T-helper 2 cell treated with Interferon-gamma antibody and Interleukin-4, amounts not matched to agents 100 ng/mL and 5 ng/mL, for 36 hours (primary cell): ENCODE results near the gene ZC3H11A. TPM values are rescaled to one million over a fixed set of nuclear protein-coding genes. Genes with fewer than 3 reads are reported as not detected.
"Not testable (repeated sequence)": the region's sequence is repeated elsewhere in the genome, so short reads cannot be mapped to it uniquely, and the experiment has no call there.

Source experiments
- intact Hi-C: fragments of 100-400 bp; cut with micrococcal nuclease; formaldehyde crosslinking; loops from one replicate; pipeline ENCODE4 v1.15.1; 2023
- total RNA-seq: library from RNA; stranded (reverse); gene quantifications from 2 replicates; pipeline ENCODE4 v1.2.3, GENCODE V29; 2022

Gene ZC3H11A
- total RNA-seq = 76.3 and 80.8 TPM in 2 replicates

GRCh38 chr1:203795441-203796235 is at the start of gene ZC3H11A, which contains the start of gene ZBED6:
Gene ZC3H11A, plus strand, starts transcription at chr1:203795623. Its CDS starts 21,448 bp downstream, at chr1:203817071.
Gene ZBED6, plus strand, starts transcription at chr1:203795623. Its CDS starts 1,900 bp downstream, at chr1:203797523.
- intact Hi-C loops = loop anchor here (1.0 to 10.0 kb wide), 8 partner anchors 30 to 1448 kb away; partner anchors contain the start of genes LAX1, PPP1R12B, PPP1R15B and RABIF

- intact Hi-C loops = loop anchor here (10.0 kb wide), 1 partner anchor 49 kb away; the partner anchor contains the start of genes ZBED6 and ZC3H11A
Observed at GRCh38 chr1:203746281-203746680, 49.1 kb upstream of the ZC3H11A start.

GRCh38 chr1:203751051-203751450 is 44.4 kb upstream of the ZC3H11A start:
- intact Hi-C loops = no loop called here

DNA sequence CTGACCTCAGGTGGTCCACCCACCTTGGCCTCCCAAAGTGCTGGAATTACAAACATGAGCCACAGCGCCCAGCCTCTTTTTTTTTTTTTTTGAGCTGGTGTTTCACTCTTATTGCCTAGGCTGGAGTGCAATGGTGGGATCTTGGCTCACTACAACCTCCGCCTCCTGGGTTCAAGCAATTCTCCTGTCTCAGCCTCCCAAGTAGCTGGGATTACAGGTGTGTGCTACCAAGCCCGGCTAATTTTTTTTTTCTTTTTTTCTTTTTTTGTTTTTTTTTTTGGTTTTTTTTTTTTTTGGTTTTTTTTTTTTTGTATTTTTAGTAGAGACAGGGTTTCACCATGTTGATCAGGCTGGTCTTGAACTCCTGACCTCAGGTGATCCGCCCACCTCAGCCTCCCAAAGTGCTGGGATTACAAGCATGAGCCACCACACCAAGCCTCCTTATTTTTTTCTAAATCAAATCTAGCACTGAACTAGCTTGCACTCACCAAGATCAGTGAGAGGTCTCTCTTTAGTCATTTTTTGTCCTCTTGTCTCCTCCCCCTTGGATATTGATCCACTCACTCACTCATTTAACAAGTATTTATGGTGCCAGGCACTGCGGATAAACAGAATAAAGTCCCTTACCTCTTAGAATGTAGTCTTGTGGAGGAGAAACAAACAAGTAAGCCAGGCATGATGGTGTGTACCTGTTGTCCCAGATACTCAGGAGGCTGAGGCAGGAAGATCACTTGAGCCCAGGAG is 43.6 kb upstream of the ZC3H11A start:
- intact Hi-C loops = not testable (repeated sequence)

GRCh38 chr1:203754455-203754864 is 41.0 kb upstream of the ZC3H11A start:
- intact Hi-C loops = no loop called here

GRCh38 chr1:203756036-203756435 is 39.4 kb upstream of the ZC3H11A start:
- intact Hi-C loops = no loop called here

DNA sequence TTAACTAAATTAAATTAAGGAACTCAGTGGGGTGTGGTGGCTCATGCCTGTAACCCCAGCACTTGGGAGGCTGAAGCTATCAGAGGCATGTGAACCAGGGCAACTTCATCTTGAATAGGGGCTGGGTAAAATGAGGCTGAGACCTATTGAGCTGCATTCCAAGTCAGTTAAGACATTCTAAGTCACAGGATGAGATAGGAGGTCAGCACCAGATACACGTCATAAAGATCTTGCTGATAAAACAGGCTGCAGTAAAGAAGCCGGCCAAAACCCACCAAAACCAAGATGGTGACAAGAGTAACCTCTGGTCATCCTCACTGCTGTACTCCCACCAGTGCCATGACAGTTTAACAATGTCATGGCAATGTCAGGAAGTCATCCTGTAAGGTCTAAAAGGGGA is 36.7 kb upstream of the ZC3H11A start:
- intact Hi-C loops = not testable (repeated sequence)

GRCh38 chr1:203760506-203760905 is 34.9 kb upstream of the ZC3H11A start:
- intact Hi-C loops = no loop called here

DNA sequence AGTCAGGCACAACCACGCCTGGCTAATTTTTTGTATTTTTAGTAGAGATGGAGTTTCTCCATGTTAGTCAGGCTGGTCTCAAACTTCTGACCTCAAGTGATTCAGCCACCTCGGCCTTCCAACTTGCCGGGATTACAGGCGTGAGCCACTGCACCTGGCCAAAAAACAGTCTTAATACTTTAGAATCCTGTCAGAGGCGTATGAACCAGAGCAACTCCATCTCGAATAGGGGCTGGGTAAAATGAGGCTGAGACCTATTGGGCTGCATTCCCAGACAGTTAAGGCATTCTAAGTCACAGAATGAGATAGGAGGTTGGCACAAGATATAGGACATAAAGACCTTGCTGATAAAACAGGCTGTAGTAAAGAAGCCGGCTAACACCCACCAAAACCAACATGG is 33.5 kb upstream of the ZC3H11A start:
- intact Hi-C loops = not testable (repeated sequence)

DNA sequence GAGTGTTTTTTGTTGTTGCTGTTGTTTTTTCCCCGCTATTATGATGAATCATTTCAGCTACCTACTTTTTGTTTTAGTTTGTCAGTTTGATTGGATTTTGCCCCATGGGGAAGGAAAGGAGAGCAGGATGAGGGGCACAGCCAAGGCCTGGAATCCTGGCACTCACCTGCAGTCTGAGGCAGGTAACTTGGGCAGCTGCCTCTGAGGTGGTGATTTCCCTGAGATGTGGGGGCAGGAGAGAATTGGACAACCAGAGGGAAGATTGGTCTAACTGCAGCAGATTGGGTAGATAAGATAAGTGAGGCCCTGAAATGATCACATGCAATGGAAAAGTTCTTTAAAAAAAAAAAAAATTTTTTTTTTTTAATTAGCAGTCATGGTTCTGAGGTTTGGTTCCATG is 31.9 kb upstream of the ZC3H11A start:
- intact Hi-C loops = no loop called here

GRCh38 chr1:203764105-203765028 is 31.1 kb upstream of the ZC3H11A start:
- intact Hi-C loops = loop anchor here (1.0 to 5.0 kb wide), 6 partner anchors 20 to 1422 kb away; partner anchors contain the start of genes ATP2B4, UBE2T, ZBED6 and ZC3H11A

DNA sequence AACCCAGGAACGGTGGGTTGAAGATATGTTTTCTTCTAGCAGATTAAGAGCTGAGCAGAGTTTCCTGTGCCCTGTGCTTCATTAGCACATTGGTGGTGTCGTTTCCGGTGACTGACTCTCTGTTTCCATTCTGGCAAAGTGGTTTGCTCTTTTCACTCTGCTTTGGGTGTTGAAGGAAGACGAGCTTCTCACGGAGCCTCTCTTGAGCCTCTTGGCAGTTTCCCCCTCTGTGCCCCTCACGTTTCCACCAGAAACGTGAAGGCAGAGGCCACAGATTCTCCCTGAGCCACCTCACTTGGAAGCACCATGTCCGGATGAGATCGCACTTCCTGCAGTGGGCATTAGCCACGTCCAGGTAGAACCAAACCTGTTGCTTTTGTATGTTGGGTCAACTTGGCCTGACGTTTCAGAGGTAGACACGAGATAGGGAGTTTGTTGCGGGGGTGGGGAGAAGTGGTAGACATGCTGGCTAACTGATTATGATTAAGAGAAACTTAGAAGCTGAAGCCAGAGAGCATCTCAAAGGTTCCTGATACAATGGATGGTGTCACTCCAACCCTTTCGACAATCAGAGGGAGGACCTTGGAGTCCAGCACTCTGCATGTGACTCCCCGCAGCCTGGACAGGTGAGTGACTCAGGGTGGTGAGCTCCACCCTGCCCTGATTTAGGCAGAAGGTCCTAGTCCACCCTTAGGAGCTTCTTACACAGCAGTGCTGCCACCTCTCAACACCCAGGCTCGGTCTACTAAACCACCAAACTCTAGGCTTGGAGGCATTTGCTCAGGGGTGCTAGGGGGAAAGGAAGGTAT is 30.2 kb upstream of the ZC3H11A start, which contains the start of gene LAX1:
LAX1 (plus strand) TSS at position 155 of the 809 bp plus-strand sequence; CDS start at position 538, 383 bp downstream.
- intact Hi-C loops = loop anchor here (1.0 to 5.0 kb wide), 6 partner anchors 21 to 1423 kb away; partner anchors contain the start of genes ATP2B4, UBE2T, ZBED6 and ZC3H11A

DNA sequence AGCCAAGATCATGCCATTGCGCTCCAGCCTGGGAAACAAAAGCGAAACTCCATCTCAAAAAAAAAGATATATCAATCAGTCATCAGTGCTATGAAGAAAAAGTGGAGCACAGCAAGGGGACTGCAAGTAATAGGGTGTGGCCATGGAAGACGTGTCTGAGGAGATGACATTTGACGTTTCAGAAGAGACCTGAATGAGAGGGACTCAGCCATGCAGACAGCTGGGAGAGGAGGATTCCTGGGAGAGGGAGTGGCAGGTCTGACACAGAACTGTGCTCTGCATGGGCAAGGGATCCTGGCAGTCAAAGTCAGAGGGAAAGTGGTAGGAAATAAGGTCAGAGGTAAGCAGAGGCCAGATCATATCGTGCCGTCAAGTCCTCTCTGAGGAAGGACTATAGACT is 27.2 kb upstream of the ZC3H11A start:
- intact Hi-C loops = loop anchor here (5.0 kb wide), 2 partner anchors 481 to 1426 kb away; partner anchors contain the start of gene UBE2T

- intact Hi-C loops = loop anchor here (5.0 kb wide), 2 partner anchors 482 to 1427 kb away; partner anchors contain the start of gene UBE2T
Observed at GRCh38 chr1:203769505-203770343, 25.7 kb upstream of the ZC3H11A start.

GRCh38 chr1:203771901-203772301 is 23.5 kb upstream of the ZC3H11A start:
- intact Hi-C loops = no loop called here

DNA sequence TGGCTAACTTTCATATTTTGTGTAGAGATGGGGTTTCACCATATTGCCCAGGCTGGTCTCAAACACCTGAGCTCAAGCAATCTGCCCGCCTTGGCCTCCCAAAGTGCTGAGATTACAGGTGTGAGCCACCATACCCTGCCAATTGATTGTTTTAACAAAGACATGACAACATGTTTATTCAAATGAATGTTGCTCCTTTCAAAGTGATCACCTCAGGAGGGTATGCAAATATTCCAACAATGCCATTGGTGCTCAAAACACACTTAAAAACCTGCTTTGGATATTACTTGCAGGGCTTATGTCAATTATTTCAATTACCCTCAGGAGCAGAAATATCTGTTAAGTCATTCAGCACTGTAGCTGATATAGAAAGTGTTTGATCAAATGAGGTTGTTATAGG is 22.6 kb upstream of the ZC3H11A start:
- intact Hi-C loops = no loop called here

DNA sequence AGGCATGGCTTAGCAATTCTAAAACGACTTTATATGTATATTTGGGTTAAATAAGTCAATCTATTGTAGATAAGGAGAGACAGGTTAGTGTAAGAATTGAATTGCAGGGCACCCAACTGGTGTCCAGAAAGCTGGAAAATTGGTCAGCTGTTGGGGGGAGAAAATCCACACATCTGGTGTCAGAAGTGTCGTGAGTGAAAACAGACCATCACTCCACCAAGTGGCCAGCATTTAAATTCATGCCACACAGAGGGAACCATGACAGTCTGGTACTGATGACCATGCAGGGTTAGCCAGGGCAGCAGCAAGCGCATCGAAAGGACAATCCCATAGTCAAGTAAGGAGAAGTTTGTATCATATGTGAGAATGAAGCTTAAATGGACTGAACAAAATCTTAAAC is 18.8 kb upstream of the ZC3H11A start:
- intact Hi-C loops = no loop called here

GRCh38 chr1:203777596-203777995 is 17.8 kb upstream of the ZC3H11A start:
- intact Hi-C loops = no loop called here

DNA sequence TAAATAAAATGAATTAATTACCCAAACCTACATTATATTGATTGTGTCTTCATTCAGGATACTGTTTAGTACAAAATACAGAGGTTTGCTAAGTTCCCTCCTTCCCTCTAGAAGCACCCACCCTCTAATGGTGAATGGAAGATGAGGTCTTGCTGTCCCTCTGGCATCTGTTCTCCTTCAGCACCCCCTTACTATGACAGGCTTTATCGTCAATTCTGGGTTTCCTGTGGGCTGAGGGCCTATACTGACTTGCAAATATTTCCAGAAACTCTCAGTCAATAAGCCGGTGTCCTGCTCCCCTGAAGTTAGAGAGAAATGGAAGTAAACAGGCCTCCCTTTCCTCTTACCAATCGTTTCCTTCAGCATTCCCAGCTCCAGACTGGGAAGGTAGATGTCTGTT is 17.3 kb upstream of the ZC3H11A start:
- intact Hi-C loops = no loop called here
